HEK293T (cell line): ENCODE measurements around the gene NFKBIE.

Experiments
- ARNT ChIP-seq: fragments of 450-650 bp; IDR thresholded peaks from 2 replicates; pipeline ENCODE4 v1.6.1; 2017; ENCODE audit warnings: mild to moderate bottlenecking
- BHLHE40 ChIP-seq: fragments of 450-650 bp; IDR thresholded peaks from 2 replicates; pipeline ENCODE4 v1.6.1; 2016; ENCODE audit warnings: mild to moderate bottlenecking, moderate library complexity, borderline replicate concordance
- LEF1 ChIP-seq: fragments of 450-650 bp; IDR thresholded peaks from 2 replicates; pipeline ENCODE4 v1.6.1; 2017; ENCODE audit warnings: mild to moderate bottlenecking, borderline replicate concordance
- SP1 ChIP-seq: fragments of 450-650 bp; IDR thresholded peaks from 2 replicates; pipeline ENCODE4 v1.6.1; 2017
- SUZ12 ChIP-seq: fragments of 450-650 bp; IDR thresholded peaks from 2 replicates; pipeline ENCODE4 v1.6.1; 2016; ENCODE audit warnings: mild to moderate bottlenecking
- TARDBP ChIP-seq: fragments of 450-650 bp; IDR thresholded peaks from 2 replicates; pipeline ENCODE4 v1.6.1; 2016
- ZNF384 ChIP-seq: fragments of 450-650 bp; IDR thresholded peaks from 2 replicates; pipeline ENCODE4 v1.6.1; 2016

- TF ChIP-seq SUZ12 (no peak), ARNT (no peak), LEF1 (no peak), SP1 (no peak), TARDBP (no peak), BHLHE40 (no peak), ZNF384 (no peak)
Measured at GRCh38 chr6:44238687-44239350, 26.5 kb downstream of the NFKBIE start.
